Measurements from ENCODE around the gene DPP6.
"Not testable (repeated sequence)": the region's sequence is repeated elsewhere in the genome, so short reads cannot be mapped to it uniquely, and the experiment has no call there.

The DPP6 gene

DNA sequence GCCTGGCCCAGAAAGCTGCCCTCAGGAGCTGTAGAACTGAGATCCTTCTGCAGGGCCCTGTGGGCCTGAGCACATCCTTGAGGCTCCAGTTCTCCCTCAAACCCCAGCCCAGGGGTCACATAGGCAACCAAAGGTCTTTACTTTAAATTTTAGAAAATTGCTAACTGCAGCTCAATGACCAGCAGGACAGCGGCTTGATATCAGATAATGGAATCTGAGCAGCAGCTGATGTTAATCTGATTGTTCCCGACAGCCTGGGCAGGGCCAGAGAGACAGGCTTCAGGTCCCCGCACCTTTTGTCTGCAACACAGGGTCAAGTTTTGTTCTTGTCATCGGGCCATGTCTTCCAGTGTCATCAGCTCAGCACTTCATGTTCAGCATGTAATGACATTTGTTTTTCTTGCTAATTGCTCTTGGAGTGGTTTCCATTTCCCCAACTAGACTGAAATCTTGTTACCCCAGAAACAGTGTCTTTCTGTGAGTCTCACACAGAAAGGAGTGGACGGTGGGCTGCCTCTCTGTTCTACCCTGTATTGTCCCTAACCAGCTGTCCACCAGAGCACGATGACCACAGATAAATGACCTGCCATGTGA is 859.8 kb downstream of the DPP6 start:
- DNase-seq (ENCODE audit: low read depth), result no peak

DNA sequence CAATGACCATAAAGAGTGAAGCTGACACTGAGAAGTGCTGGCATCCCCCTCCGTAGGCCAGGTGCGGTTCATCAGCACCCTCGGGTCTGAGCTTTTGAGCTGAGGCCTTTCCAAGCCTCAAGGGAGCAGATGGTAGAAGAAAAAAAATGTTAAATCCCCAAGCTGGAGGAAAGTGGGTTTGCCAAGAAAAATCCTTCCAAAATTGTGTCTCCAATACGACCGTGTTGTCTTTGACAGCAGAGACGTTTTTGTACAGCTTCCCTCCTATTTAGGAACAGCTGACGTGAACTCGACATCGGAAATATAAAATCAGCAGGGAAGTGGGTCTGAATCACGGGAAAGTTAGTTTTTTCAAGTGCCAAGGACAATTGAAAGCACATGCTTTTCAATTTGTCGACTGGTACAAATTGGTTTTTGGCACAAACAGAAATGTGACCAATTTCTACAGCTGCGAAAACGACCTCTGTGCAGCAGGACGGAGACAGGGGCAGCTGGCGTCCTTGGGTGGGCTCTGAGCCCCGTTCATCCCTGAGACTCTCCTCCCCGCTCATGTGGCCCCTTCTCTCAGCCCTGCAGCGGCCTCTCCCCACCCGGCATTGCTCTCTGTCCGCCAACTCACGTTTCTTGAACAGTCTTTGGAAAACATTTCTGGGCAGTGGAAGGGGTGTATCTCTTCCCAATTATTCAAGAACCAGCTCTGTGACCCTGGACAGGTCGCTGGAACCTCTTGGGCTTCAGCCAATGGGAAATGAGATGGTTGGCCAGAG is 860.9 kb downstream of the DPP6 start:
- DNase-seq (ENCODE audit: low read depth), result no peak

DNA sequence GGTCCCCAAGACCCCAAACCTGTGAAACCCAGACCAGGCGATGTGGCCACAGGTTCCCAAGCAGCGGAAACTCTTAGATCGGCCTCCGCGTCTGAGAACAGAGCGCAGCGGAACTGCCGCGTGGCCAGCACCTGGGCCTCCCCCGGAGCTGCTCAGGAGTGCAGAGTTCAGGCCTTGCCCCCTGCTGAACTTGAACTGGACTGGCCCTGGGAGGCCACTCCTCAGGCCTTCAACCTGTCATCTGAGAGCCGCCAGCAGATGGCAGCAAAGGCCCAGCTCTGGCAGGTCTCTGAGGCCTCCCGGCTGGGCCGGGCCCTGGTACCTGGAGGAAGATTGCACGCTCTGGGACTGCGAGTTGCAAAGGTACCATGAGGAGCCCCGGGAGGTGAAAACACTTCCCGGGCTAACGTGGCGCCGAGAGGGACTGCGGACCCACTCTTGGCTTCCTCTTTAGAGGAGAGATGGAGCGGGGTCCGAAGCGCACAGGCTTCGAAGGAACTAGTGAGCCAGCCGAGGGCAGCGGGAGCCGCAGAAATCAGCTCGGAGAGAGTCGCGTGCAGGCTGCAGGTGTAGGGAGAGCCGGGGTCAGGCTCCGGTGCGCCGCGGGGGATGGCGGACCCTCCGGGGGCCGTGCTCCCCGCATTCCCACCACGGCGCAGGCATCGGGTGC is 861.6 kb downstream of the DPP6 start:
- peak; percentile 85 for DNase-seq (ENCODE audit: low read depth)

DNA sequence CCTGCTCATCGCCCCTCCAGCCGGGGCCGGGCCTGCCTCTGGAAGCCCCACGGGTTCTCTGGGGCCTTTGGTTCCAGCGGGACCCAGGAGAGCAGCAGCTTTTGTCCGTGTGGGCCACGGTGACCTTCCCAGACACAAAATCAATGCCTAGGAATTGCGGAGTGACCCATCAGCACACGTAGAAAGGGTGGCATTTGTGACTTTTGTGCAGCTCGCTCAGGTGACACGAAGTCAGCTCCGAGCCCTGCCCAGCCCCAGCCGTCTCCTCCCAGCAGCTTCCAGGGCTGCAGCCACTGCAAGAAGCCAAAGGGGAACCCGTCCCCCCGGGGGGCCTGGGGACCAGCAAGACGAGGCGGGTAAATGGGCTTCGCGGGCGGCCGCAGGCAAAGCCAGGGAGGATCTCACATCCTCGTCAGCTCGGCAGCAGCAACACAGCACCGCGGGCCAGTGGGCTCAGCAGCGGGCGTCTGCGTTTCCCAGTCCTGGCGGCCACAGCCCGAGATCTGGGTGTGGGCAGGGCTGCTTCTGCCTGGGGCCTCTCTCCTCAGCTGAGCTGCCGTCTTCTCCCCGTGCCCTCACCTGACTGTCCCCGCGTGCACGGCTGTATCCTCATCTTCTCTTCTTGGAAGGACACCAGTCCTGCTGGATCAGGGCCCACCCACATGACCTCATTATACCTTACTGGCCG is 862.3 kb downstream of the DPP6 start:
- no peak for DNase-seq (ENCODE audit: low read depth)

DNA sequence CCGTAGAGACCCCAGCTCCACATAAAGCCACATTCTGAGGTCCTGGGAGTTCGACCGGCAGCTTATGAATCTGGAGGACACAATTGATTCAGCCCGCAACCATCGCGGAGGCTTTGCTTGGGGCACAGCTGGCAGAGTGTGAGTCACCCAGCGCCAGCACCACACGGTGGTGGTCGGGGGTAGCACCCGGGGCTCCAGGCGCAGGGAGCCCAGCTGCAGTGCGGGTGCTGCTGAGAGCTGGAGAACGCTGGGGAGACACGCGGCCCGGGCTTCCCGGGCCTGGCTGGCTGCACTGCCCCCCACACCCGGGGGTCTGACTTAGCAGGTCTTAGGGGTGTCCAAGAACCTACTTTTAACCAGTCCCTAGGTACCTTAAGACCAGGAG is 862.8 kb downstream of the DPP6 start:
- DNase-seq (ENCODE audit: low read depth), result no peak

DNA sequence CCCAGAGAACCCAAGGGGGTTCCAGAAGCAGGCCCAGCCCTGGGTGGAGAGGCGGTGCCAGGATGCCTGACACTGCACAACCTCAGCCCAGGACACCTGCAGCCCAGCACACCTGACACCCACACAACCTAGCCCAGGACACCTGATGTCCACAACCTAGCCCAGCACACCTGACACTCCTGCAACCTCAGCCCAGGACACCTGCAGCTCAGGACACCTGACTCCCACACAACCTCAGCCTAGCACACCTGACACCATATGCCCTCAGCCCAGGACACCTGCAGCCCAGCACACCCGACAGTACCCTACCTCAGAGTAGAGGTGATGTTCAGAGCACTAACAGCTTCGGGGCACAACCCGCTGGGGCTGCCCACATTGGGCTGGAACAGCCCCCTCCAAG is 863.4 kb downstream of the DPP6 start:
- DNase-seq (ENCODE audit: low read depth), result no peak

DNA sequence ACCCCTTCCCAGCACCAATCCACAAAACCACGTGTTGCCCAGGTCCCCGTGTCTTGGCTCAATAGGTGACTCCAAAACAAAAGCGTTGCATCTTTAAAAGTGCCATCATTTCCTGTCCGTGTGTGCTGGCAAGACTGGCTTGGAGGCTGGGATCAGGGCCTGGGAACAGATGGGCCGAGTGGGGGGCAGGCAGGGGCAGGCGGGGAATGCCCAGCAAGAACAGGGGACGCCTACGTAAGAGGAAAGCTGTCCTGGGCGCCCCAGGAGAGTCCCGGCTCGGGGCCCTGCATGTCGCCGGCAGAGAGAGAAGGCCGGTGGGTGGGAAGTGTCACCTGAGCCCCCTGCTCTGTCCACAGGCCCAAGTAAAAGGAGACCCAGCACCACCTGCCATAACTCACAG is 864.2 kb downstream of the DPP6 start:
- no peak for DNase-seq (ENCODE audit: low read depth)

DNA sequence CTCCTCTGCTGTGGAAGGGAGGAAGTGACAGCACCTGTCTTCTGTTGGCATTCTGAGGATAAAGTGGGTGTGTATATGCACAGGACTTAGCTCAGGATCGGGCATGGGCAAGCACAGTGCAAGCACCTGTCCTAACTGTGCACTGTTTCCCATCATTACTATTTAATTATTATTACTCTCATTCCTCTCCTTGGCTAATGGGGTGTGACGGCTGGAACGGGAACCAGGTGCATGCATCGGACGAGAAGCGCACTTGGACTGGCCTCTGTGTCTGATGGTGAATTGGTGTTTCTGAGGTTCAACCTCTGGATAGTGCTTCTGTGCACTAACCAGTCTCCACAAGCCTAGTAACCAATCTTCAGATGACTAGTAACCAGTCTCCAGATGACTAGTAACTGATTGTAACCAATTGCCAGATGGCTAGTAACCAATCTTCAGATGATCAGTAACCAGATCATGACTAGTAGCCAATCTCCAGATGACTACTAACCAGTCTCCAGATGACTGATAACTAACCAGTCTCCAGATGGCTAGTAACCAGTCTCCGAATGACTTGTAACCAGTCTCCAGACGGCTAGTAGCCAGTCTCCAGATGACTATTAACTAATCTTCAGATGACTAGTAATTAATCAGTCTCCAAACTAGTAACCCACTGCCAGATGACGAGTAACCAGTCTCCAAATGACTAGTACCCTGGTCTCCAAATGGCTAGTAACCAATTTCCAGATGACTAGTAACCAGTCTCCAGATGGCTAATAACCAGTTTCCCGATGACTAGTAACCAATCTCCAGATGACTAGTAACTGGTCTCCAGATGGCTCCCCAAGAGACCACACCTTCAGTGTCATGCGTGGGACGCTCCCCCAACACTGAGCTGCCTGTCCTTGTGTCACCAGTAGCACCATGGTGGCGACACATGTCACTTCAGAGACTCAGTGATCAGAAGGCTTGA is 864.9 kb downstream of the DPP6 start:
- no peak for DNase-seq (ENCODE audit: low read depth)

DNA sequence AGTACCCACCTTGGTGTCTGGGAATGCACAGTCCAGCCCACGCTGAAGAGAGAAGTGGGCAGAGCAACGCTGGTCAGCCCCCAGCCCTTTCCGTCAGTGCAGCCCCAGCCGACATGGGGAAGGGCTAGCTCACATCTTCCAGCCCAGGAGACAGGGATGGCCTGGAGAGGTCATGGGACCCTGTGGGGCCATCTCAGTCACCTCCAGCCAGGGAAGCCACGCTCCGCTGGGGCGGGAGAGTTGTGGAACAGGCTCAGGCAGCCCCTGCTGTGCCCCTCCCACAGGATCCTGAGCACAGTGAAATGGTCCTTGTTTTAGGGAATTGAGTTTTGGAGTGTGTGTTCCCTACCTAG is 865.6 kb downstream of the DPP6 start:
- DNase-seq (ENCODE audit: low read depth), result no peak

DNA sequence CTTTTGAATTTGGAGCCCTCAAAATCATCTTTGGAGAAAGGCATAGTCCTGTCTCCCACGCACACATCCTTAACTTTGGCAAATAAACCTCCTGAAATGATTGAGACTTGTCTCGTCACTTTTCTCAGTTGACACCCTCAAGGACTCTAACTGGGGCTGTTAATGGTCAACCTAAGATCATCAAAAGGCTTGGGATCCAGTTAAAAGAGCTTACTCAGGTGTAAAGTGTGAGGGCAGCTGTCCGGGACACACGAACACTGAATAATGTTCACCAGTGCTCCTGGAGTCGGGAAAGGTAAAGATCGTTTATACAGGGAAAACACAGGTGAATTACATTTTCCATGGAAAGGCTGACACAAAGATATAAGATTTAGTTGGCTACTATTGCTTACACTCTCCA is 866.1 kb downstream of the DPP6 start:
- no peak for DNase-seq (ENCODE audit: low read depth)

DNA sequence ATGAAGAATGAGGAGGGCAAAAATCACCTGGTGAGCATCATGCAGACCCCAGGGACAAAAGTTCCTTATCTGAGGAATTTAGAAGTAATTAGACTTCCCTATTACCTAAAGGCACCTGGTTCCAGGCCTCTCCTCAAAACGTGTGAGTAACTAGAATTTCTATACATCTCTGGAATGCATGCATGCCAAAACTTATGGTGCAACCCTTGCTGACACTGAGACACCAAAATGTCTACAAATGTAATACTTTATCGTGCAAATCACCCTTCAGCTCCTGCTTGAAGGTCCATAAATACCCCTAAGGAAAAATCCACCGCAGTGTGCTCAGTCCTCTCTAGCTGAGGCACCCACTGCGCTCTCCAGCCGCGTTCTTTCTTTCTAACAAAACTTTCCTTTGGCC is 866.5 kb downstream of the DPP6 start:
- DNase-seq (ENCODE audit: low read depth), result no peak

DNA sequence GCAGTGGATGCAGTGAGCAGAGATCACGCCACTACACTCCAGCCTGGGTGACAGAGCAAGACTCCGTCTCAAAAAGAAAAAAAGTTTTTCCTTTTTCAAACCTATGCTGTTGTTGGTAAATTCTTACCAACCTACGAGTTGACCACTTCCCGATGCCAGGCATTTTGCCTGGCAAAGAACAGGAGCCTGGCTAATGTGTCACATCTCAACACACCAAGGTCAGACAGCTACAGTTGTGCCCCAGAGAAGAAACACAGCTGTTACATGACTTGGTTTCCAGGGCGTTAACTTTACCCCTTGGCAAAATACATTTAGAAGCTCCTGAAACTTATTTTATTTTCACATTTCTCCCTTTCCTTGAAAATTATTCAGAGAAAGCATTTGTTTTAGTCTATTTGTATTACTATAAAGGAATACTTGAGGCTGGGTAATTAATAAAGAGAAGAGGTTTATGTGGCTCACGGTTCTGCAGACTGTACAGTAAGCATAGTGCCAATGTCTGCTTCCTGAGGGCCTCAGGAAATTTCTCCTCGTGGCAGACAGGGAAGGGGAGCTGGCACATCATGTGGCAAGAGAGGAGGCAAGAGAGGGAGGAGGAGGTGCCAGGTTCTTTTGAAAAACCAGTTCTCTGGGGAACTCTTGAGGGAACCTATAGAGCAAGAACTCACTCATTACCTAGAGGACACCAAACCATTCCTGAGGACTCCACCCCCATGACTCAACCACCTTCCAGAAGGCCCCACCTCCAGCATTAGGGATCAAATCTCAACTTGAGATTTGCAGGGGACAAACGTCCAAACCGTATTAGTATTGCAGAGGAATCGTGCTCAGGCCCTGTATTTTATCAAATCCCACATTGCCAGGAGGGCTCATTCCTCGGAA is 867.4 kb downstream of the DPP6 start:
- DNase-seq (ENCODE audit: low read depth), result no peak

DNA sequence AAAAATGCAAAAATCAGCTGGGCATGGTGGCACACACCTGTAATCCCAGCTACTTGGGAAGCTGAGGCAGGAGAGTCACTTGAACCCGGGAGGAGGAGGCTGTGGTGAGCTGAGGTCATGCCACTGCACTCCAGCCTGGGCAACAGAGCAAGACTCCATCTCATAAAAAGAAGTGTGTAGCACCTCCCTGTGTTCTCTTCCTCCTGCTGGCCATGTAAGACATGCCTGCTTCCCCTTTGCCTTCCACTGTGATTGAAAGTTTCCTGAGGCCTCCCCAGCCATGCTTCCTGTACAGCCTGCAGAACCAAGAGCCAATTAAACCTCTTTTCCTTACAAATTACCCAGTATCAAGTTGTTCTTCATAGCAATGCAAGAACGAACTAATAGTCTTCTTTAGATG is 870.3 kb downstream of the DPP6 start:
- DNase-seq (ENCODE audit: low read depth), result not testable (repeated sequence)

DNA sequence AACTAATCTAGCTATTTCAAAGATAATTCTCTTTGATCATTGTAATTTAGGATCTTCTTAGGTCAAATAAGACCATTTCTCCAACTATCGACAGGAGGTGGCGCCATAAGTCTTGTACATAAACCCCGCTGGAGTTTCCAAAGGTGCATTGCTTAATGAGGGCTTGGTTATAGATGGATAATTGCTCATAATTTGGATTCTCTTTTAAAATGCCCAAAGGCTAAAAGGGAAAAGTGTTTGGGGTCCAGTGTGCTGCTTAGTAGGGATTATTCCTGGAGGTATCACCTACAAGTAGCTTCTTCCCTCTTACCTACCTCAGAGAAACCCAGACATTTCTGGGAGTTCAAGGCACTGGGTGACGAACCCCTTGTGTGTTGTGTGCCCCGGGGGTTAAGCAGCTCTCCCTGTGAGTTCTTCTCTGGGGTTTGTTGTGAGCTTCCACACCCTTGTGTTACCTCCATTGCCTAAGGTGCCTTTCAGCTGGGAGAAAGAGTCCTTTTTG is 875.5 kb downstream of the DPP6 start:
- peak; percentile 72 for DNase-seq (ENCODE audit: low read depth)

DNA sequence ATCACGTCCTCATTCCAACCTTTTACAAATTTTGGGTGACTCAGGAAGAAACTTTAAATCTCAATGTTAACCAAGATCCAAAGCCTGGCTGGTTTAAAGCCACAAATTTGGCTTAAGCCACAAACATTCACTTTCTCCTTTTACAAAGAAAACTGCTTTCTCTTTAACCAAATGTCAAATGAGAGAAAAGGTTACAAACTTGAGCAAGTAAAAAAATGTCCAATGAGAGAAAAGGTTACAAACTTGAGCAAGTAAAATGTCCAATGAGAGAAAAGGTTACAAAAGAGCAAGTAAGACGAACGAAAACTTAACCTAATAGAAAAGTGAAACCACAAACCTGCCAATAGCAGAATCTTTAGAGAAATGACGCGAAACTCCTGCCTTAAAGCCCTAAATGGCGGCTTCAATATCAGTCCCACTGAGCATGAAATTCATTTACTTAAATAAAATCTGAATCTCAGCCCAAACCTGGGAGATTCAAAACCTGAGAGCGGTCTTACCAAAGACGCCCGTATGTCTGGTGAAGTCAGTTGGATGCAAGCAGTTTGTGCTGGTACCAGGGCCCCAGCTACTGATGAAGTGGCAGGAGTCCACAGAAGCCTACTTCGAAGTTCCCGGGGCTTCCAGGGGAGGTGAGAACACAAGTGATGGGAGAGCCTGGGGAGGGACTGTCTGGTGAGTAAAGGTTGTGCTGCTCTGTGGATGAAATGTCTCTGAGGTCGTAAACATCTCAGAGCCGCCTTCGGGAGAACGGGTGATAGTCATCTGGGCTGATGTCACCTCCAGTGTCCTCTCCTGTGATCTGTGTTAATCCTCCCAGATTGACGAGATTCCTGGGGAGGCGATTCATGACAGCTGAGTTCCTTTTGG is 876.2 kb downstream of the DPP6 start:
- no peak for DNase-seq (ENCODE audit: low read depth)

DNA sequence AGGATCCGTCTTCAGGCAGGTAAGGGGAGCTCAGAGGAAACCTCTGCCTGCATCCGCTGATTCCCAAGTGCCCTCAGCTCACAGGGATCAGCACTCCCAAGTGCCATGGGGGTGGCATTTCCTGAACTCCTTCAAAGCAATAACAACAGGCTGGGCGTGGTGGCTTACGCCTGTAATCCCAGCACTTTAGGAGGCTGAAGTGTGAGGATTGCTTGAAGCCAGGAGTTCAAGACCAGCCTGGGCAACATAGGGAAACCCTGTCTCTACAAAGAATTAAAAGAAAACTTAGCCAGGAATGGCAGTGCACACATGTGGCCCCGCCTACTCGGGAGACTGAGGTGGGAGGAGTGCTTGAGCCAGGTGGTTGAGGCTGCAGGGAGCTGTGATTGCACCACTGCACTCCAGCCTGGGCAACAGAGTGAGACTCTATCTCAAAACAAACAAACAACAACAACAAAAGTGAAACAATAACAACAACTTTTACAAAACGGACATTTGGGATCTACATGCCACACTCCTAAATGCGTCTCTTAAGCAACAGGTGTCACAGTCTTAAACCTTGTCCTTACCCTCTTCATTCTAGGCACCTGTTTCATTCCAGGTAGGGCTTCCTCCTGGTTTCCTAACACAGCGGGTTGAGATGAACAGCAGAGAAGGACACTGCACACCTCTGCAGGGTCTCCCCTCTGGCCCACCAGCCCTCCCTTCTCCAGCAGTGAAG is 877.0 kb downstream of the DPP6 start:
- no peak for DNase-seq (ENCODE audit: low read depth)

DNA sequence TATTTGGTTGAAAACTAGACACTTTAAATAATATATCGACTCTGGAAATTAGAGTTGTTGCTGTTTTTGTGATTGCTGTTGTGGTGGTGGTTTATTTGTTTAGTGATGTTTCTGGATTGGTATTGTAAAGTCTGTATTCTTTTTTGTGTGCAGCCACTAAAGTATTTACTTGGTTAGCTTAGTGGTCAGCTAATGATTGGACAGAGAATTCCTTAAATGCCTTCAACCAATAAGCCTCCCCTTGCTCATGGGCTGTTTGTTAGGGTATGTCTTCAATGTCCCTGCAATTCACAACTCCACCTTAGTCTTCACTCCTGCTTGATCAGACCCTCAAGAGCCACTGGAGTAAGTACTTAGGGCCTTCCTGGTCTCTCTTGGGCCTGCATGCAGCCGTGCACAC is 879.7 kb downstream of the DPP6 start:
- DNase-seq (ENCODE audit: low read depth), result no peak

DNA sequence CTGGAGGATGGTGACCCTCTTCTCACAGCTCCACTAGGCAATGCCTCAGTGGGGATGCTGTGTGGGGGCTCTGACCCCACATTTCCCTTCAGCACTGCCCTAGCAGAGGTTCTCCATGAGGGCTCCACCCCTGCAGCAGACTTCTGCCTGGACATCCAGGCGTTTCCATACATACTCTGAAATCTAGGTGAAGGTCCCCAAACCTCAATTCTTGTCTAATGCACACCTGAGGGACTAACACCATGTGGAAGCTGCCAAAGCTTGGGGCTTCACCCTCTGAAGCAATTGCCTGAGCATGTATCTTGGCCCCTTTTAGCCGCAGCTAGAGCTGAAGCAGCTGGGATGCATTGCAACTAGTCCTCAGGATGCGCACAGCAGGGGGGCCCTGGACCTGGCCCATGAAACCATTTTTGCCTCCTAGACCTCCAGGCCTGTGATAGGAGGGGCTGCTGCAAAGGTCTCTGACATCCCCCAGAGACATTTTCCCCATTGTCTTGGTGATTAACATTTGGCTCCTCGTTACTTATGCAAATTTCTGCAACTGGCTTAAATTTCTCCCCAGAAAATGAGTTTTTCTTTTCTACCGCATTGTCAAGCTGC is 882.3 kb downstream of the DPP6 start:
- DNase-seq (ENCODE audit: low read depth), result not testable (repeated sequence)

DNA sequence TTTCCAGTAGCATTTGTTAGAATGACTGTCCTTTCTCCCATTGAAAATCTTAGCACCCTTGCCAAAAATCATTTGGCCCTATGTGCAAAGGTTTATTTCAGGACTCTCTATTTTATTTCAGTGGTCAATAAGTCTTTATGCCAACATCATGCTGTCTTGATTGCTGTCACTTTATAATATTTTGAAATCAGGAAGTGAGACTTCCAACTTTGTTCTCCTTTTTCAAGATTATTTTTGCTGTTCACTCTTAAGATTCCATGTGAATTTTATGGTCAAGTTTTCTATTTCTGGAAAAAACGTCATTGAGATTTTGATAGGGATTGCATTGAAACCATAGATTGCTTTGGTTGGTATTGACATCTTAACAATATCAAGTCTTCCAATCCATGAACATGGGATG is 885.6 kb downstream of the DPP6 start:
- no peak for DNase-seq (ENCODE audit: low read depth)

All from stimulated activated CD8-positive, alpha-beta memory T cell treated with anti-CD3 and anti-CD28 coated beads, Interleukin-12 subunit alpha, Interleukin-12 subunit beta, amount 100 ng/mL, for 1 hour (primary cell).